ENCODE data around the gene DPEP1.
"Not testable (repeated sequence)": the region's sequence is repeated elsewhere in the genome, so short reads cannot be mapped to it uniquely, and the experiment has no call there.

The DPEP1 gene

GRCh38 chr16:89586853-89587252, 26.6 kb upstream of the DPEP1 start:
- Mint-ChIP-seq H3K4me1 (no peaks in the 10 kb centered on the region), H3K27me3 (no peaks in the 10 kb centered on the region), H3K9me3 (no peaks in the 10 kb centered on the region), H3K27ac (no peak overlapping the region), H3K4me3 (no peak overlapping the region)
- ATAC-seq, result no peak
- DNase-seq, result no peak

DNA sequence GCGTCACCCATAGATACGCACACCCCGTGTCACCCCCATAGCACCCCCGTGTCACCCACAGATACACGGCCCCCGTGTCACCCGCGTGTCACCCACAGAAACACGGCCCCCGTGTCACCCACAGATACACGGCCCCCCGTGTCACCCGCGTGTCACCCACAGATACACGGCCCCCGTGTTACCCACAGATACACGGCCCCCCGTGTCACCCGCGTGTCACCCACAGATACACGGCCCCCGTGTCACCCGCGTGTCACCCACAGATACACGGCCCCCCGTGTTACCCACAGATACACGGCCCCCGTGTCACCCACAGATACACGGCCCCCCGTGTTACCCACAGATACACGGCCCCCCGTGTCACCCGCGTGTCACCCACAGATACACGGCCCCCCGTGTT, 25.8 kb upstream of the DPEP1 start:
- not testable (repeated sequence) for H3K4me1 Mint-ChIP-seq, ATAC-seq

DNA sequence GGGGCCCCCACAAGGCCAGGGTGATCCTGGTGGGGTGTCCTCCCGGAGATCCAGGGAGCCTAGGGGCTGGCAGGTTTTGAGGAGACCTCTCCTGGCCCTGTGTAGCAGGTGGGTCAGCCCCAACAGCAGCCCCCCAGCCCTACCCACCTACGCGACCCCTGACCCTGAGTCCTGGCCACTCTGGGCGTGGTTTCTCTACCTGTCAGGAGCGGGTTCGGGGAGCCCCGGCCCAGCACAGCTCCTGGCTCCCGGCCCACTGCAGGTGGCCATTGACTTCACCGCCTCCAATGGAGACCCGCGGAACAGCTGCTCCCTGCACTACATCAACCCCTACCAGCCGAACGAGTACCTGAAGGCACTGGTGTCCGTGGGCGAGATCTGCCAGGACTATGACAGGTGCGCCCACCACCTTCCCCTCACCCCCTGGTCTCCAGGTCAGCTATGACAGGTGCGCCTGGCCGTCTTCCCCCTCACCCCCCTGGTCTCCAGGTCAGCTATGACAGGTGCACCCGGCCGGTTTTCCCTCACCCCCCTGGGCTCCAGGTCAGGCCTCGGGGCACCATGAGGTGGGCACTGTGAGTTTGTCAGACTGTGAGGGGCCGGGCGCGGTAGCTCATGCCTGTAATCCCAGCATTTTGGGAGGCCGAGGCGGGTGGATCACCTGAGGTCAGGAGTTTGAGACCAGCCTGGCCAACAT, 24.9 kb upstream of the DPEP1 start:
- H3K27ac Mint-ChIP-seq, result no peak overlapping the region
- peaks cover 2% of the 10 kb centered on the region for H3K4me1 Mint-ChIP-seq
- no peak overlapping the region for H3K4me3 Mint-ChIP-seq
- no peaks in the 10 kb centered on the region for H3K9me3 Mint-ChIP-seq
- DNase-seq (no peak), ATAC-seq (no peak)
- no peaks in the 10 kb centered on the region for H3K27me3 Mint-ChIP-seq

More for the DNA sequence above, 25.8 kb upstream of the DPEP1 start:
- H3K9me3 Mint-ChIP-seq, H3K27me3 Mint-ChIP-seq, H3K4me3 Mint-ChIP-seq, DNase-seq: not testable (repeated sequence)
- peak overlapping the region in 1 of 2 donors; percentile 42 for H3K27ac Mint-ChIP-seq

DNA sequence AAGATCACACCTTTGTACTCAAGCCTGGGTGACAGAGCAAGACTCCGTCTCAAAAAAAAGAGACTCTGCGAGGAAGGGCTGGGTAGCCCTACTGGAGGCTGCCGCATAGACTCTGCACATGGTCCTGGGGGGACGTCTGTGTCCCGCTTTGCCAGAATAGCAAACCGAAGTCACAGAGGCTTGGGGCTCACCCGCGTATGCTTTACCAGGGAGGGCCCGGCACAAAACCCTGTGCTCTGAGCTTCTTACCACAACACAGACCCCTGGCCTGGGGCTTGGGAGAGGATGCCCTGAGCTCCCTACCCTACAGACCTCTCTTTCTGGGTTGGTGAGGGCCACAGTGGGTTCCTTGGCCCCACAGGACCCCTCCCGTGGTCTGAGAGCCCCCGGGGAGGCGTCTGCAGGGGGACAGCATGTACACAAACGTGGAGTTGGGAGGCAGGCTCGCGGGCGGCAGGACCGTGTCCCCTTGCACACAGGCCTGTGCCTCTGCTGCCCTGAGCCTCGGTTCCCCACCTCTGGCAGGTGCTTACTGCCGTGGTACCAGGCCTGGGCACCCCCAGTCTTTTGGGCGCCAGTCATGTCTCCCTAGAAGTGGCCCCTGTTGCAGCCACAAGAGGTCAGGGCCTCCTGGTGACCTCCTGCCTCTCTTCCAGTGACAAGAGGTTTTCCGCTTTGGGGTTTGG, 24.1 kb upstream of the DPEP1 start:
- peaks cover 10% of the 10 kb centered on the region for H3K4me1 Mint-ChIP-seq
- ATAC-seq (no peak), DNase-seq (no peak)
- no peak overlapping the region for H3K27ac Mint-ChIP-seq
- no peak overlapping the region for H3K4me3 Mint-ChIP-seq
- no peaks in the 10 kb centered on the region for H3K9me3 Mint-ChIP-seq
- H3K27me3 Mint-ChIP-seq, result no peaks in the 10 kb centered on the region

GRCh38 chr16:89593841-89594240, 19.6 kb upstream of the DPEP1 start:
- Mint-ChIP-seq H3K27ac (no peak overlapping the region), H3K27me3 (no peaks in the 10 kb centered on the region), H3K9me3 (no peaks in the 10 kb centered on the region), H3K4me3 (no peak overlapping the region), H3K4me1 (peaks cover 11% of the 10 kb centered on the region)
- ATAC-seq, result peak; percentile 89
- DNase-seq, result peak in 1 of 2 donors; percentile 45

- Mint-ChIP-seq H3K27ac (no peak overlapping the region), H3K9me3 (no peaks in the 10 kb centered on the region), H3K27me3 (no peaks in the 10 kb centered on the region), H3K4me1 (peaks cover 15% of the 10 kb centered on the region), H3K4me3 (no peak overlapping the region)
- ATAC-seq (no peak), DNase-seq (no peak)
Measured at GRCh38 chr16:89595330-89596060, 17.9 kb upstream of the DPEP1 start.

GRCh38 chr16:89596061-89596689, 17.3 kb upstream of the DPEP1 start:
- no peak overlapping the region for H3K4me3 Mint-ChIP-seq
- peaks cover 15% of the 10 kb centered on the region for H3K4me1 Mint-ChIP-seq
- H3K27ac Mint-ChIP-seq, result no peak overlapping the region
- H3K9me3 Mint-ChIP-seq, result no peaks in the 10 kb centered on the region
- no peak for DNase-seq
- no peaks in the 10 kb centered on the region for H3K27me3 Mint-ChIP-seq
- no peak for ATAC-seq

GRCh38 chr16:89596957-89597649, 16.3 kb upstream of the DPEP1 start:
- Mint-ChIP-seq H3K4me1 (peaks cover 19% of the 10 kb centered on the region), H3K27me3 (no peaks in the 10 kb centered on the region), H3K9me3 (no peaks in the 10 kb centered on the region), H3K4me3 (no peak overlapping the region), H3K27ac (no peak overlapping the region)
- DNase-seq (no peak), ATAC-seq (no peak)

- no peak overlapping the region for H3K4me3 Mint-ChIP-seq
- H3K27ac Mint-ChIP-seq, result no peak overlapping the region
- peaks cover 30% of the 10 kb centered on the region for H3K4me1 Mint-ChIP-seq
- ATAC-seq (no peak), DNase-seq (no peak)
- H3K27me3 Mint-ChIP-seq, result no peaks in the 10 kb centered on the region
- H3K9me3 Mint-ChIP-seq, result no peaks in the 10 kb centered on the region
Measured at GRCh38 chr16:89598199-89598598, 15.2 kb upstream of the DPEP1 start.

DNA sequence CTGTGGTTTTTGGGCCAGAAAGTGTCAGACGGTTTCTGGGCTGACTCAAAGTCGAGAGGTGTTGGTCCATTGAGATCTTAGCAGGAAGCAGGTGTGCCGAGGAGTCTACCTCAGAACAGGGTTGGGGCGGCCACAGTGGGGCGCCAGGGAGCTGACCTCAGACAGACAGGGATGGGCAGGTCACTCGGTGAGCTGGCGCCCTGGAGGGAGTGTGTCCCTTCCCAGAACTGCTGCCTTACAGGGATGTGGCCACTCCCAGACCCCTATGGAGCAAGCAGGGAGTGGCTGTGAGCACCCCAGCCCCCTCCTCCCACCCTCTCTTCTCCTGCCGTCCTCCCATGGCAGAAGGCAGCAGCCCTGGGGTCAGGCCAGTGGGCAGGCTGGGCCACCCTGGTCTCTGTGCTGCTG, 14.0 kb upstream of the DPEP1 start:
- DNase-seq, result peak in 1 of 2 donors; percentile 46
- Mint-ChIP-seq H3K4me3 (no peak overlapping the region), H3K9me3 (no peaks in the 10 kb centered on the region), H3K27ac (peak overlapping the region in 1 of 2 donors; percentile 63), H3K27me3 (no peaks in the 10 kb centered on the region), H3K4me1 (peaks cover 21% of the 10 kb centered on the region)
- peak; percentile 44 for ATAC-seq

- H3K27me3 Mint-ChIP-seq, result no peaks in the 10 kb centered on the region
- peaks cover 21% of the 10 kb centered on the region for H3K4me1 Mint-ChIP-seq
- DNase-seq (no peak), ATAC-seq (no peak)
- no peaks in the 10 kb centered on the region for H3K9me3 Mint-ChIP-seq
- H3K27ac Mint-ChIP-seq, result peak overlapping the region in 1 of 2 donors; percentile 67
- H3K4me3 Mint-ChIP-seq, result no peak overlapping the region
Measured at GRCh38 chr16:89599902-89600301, 13.5 kb upstream of the DPEP1 start.

GRCh38 chr16:89600427-89600826, 13.0 kb upstream of the DPEP1 start:
- H3K27ac Mint-ChIP-seq, result no peak overlapping the region
- no peak for ATAC-seq

GRCh38 chr16:89600956-89601355, 12.5 kb upstream of the DPEP1 start:
- no peaks in the 10 kb centered on the region for H3K27me3 Mint-ChIP-seq
- DNase-seq (no peak), ATAC-seq (no peak)
- no peak overlapping the region for H3K4me3 Mint-ChIP-seq
- peaks cover 21% of the 10 kb centered on the region for H3K4me1 Mint-ChIP-seq
- no peak overlapping the region for H3K27ac Mint-ChIP-seq
- no peaks in the 10 kb centered on the region for H3K9me3 Mint-ChIP-seq

More at GRCh38 chr16:89600427-89600826, 13.0 kb upstream of the DPEP1 start:
- Mint-ChIP-seq H3K9me3 (no peaks in the 10 kb centered on the region), H3K27me3 (no peaks in the 10 kb centered on the region), H3K4me1 (peaks cover 21% of the 10 kb centered on the region), H3K4me3 (no peak overlapping the region)
- no peak for DNase-seq

GRCh38 chr16:89601906-89602272, 11.6 kb upstream of the DPEP1 start:
- no peak for DNase-seq
- Mint-ChIP-seq H3K4me3 (peak overlapping the region in 1 of 2 donors; percentile 67), H3K4me1 (peaks cover 21% of the 10 kb centered on the region), H3K27ac (no peak overlapping the region), H3K27me3 (no peaks in the 10 kb centered on the region), H3K9me3 (no peaks in the 10 kb centered on the region)
- ATAC-seq, result no peak

DNA sequence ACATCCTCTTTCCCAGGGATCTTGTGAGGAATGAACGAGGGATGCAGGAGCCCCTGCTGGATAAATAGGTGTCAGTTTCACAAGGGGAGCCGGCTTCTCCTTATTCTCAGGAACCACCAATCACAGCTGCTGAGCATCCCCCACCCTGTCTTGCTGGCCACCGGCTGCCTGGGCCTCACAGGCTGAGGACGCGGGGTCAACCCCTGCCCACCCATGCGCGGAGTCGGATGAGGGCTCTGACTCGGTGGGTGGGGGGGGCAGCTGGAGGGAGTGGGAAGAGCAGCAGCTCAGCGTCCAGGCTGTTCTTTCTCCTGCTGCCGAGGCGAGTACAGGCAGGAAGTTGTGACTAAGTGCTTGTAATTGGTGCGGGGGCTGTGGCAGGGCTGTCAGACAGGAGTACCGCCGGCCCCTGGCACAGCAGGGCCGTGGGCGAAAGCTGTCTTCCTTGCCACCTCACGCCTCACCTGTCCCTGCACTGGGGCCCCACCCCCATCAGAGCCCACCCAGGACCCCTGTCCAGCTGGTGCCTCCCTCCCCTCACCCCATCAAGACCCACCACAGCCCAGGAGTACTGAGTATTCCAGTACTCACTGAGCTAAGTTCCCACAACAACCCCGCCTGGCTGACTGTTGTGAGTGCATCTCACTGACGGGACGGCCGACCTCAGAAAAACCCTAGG, 11.0 kb upstream of the DPEP1 start:
- Mint-ChIP-seq H3K27ac (peak overlapping the region in 1 of 2 donors; percentile 51), H3K4me1 (peaks cover 21% of the 10 kb centered on the region), H3K9me3 (no peaks in the 10 kb centered on the region), H3K4me3 (peak overlapping the region; percentile 7 to 67), H3K27me3 (no peaks in the 10 kb centered on the region)
- ATAC-seq (peak; percentile 90), DNase-seq (peak; percentile 47 to 55)
